Activated CD4-positive, alpha-beta memory T cell treated with anti-CD3 and anti-CD28 coated beads, Interleukin-2, amount 10 ng/mL, durations not matched to agents 7 days and 5 days (primary cell): Measurements from ENCODE around the gene FXN. TPM values are rescaled to one million over a fixed set of nuclear protein-coding genes. Genes with fewer than 3 reads are reported as not detected.
A peak's percentile ranks its signal among the peaks of the same experiment; 100 is the strongest.

Experiments used
- CTCF ChIA-PET: fragments of 350-600 bp; sonication (Branson Sonifier 250); formaldehyde crosslinking; loops from one replicate; lab custom pipeline; 2021; ENCODE audit warnings: antibody characterized with exemption, inconsistent platforms; lab: Charles Lee
- POLR2A ChIA-PET: fragments of 350-600 bp; sonication (Branson Sonifier 250); formaldehyde crosslinking; loops from one replicate; lab custom pipeline; 2021; ENCODE audit warnings: antibody characterized with exemption; lab: Charles Lee
- DNase-seq: peaks from one replicate; pipeline ENCODE4 v3.0.0-alpha.2; 2020
- H3K27ac Mint-ChIP-seq: one replicate; pipeline ENCODE4 v1.8.0; 2021; ENCODE audit warnings: mild to moderate bottlenecking, mixed read lengths
- H3K27me3 Mint-ChIP-seq: one replicate; pipeline ENCODE4 v1.8.0; 2021; ENCODE audit warnings: mixed read lengths
- H3K36me3 Mint-ChIP-seq: one replicate; pipeline ENCODE4 v1.8.0; 2021; ENCODE audit warnings: low read depth, mixed read lengths
- H3K4me1 Mint-ChIP-seq: one replicate; pipeline ENCODE4 v1.8.0; 2021; ENCODE audit warnings: mixed read lengths
- H3K4me3 Mint-ChIP-seq: one replicate; pipeline ENCODE4 v1.8.0; 2021; ENCODE audit warnings: mild to moderate bottlenecking, mixed read lengths
- H3K9me3 Mint-ChIP-seq: one replicate; pipeline ENCODE4 v1.8.0; 2021; ENCODE audit warnings: mixed read lengths
- total RNA-seq, 2 experiments: library from RNA; stranded (reverse); gene quantifications; one replicate each; pipeline ENCODE4 v1.2.3, GENCODE V29; 2021

Gene FXN
- total RNA-seq, 2 experiments from 2014 or later = 21.8 to 22.5 TPM

DNA sequence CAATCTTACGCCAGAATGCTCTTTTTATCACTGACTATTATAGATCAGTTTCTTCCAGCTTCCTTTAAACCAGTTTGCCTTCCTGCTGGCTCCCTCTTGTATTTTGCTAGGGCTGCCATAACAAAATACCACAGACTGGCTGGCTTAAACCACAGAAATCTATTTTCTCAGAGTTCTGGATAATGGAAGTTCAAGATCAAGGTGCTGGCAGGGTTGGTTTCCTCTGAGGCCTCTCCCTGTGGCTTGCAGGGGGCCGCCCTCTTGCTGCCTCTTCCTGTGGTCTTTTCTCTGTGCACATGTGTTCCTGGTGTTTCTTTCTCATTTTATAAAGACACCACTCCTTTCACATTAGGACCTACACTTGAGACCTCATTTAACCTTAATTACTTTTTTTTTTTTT, 6.8 kb upstream of the FXN start:
- Mint-ChIP-seq H3K27ac (peak overlapping the region; percentile 76), H3K4me1 (peaks cover 62% of the 10 kb centered on the region), H3K9me3 (peaks cover 8% of the 10 kb centered on the region), H3K4me3 (no peak overlapping the region), H3K27me3 (no peaks in the 10 kb centered on the region), H3K36me3 (peaks cover 13% of the 10 kb centered on the region)
- CTCF ChIA-PET = interaction anchor here (0.6 to 3.5 kb wide), 15 partner anchors 8 to 661 kb away, joined by 3 to 32 read pairs (median 4); partner anchors contain the start of gene PIP5K1B
- POLR2A ChIA-PET = interaction anchor here (1.0 to 1.8 kb wide), 3 partner anchors 9 to 56 kb away, joined by 3 to 11 read pairs (median 3); no protein-coding TSS in a partner anchor
- DNase-seq = peak; percentile 73

DNA sequence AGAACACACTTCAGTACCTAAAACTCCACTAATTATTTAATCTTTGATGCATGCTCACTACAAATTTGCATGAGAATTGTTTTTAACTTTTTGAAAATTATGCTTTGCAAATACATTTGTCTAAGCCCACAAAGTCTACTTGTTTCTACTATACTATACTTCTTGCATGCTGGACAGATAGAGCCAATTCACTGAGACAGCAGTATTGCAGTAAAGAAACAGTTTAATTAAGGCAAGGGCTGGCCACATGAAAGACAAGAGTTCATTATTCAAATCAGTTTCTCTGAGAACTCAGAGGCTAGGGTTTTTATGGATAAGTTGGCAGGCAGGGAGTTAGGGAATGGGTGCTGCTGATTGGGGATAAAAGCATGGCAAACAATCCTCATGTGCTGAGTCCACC, 6.0 kb upstream of the FXN start:
- DNase-seq = no peak
- Mint-ChIP-seq H3K4me1 (peaks cover 54% of the 10 kb centered on the region), H3K4me3 (peak overlapping the region; percentile 19), H3K27ac (peak overlapping the region; percentile 76), H3K36me3 (peaks cover 13% of the 10 kb centered on the region), H3K9me3 (peaks cover 8% of the 10 kb centered on the region), H3K27me3 (no peaks in the 10 kb centered on the region)
- ChIA-PET CTCF (interaction anchor here (0.7 to 3.5 kb wide), 3 partner anchors 10 to 662 kb away, joined by 3 to 32 read pairs (median 4); no protein-coding TSS in a partner anchor), POLR2A (interaction anchor here (1.8 kb wide), 1 partner anchor 10 kb away, joined by 11 read pairs; no protein-coding TSS in a partner anchor)

DNA sequence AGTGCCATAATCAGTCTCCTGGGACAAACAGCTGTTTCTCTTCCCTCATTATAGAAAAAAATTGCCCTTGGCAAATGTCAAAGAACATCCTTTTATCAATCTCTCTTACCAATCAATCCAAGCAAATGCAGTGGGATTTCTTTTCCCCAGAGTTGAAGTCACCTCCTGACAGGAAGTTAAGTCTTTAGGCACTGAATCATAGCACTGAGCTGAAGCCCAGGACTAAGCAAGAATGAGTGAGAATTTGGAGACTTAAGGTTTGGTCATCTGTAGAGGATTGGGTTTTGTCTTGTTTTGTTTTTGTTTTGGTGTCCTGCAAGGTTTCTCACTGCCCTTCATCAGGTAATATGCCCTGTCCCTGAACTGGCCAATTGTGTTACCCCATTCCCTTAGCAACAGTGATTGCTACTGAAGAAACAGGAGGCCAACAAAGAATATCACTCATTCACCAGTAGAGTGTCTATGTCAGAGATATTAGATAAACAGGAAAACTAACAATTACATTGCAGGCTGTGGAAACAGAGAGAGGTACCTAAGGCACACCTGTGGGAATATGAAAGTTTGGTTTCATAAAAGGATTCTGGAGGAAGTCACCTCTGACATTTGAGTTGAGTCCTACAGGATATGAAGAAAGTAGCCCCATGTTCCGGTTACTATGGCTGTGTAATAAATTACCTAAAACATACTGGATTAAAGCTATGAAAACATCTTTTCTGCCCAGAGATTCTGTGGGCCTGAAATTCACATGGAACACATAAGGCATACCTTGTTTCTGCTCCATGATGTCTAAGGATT, 4.5 kb upstream of the FXN start:
- no peak overlapping the region for H3K4me3 Mint-ChIP-seq
- peaks cover 8% of the 10 kb centered on the region for H3K9me3 Mint-ChIP-seq
- H3K27ac Mint-ChIP-seq = no peak overlapping the region
- POLR2A ChIA-PET = interaction anchor here (0.6 kb wide), 1 partner anchor 9 kb away, joined by 3 read pairs; no protein-coding TSS in a partner anchor
- peaks cover 13% of the 10 kb centered on the region for H3K36me3 Mint-ChIP-seq
- no peak for DNase-seq
- no peaks in the 10 kb centered on the region for H3K27me3 Mint-ChIP-seq
- peaks cover 56% of the 10 kb centered on the region for H3K4me1 Mint-ChIP-seq
- CTCF ChIA-PET = interaction anchor here (1.1 to 3.5 kb wide), 3 partner anchors 11 to 164 kb away, joined by 3 to 32 read pairs (median 4); no protein-coding TSS in a partner anchor

DNA sequence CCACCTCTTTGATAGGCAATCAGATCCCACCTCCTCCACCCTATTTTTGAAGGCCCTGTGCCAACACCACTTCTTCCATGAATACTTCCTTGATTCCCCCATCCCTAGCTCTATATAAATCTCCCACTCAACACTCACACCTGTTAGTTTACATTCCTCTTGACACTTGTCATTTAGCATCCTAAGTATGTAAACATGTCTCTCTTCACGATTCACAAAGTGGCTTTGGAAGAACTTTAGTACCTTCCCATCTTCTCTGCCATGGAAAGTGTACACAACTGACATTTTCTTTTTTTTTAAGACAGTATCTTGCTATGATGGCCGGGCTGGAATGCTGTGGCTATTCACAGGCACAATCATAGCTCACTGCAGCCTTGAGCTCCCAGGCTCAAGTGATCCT, 1.5 kb upstream of the FXN start:
- ChIA-PET CTCF (interaction anchor here (0.8 to 3.6 kb wide), 7 partner anchors 8 to 159 kb away, joined by 3 to 18 read pairs (median 7); no protein-coding TSS in a partner anchor), POLR2A (interaction anchor here (1.0 to 2.8 kb wide), 4 partner anchors 10 to 255 kb away, joined by 3 to 20 read pairs (median 4); a partner anchor contains a TSS)
- Mint-ChIP-seq H3K4me1 (peaks cover 48% of the 10 kb centered on the region), H3K36me3 (peaks cover 17% of the 10 kb centered on the region), H3K9me3 (peaks cover 8% of the 10 kb centered on the region), H3K27ac (no peak overlapping the region), H3K4me3 (no peak overlapping the region), H3K27me3 (no peaks in the 10 kb centered on the region)
- no peak for DNase-seq

DNA sequence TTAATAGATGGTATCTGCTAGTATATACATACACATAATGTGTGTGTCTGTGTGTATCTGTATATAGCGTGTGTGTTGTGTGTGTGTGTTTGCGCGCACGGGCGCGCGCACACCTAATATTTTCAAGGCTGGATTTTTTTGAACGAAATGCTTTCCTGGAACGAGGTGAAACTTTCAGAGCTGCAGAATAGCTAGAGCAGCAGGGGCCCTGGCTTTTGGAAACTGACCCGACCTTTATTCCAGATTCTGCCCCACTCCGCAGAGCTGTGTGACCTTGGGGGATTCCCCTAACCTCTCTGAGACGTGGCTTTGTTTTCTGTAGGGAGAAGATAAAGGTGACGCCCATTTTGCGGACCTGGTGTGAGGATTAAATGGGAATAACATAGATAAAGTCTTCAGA, 757 bp downstream of the FXN start:
- ChIA-PET CTCF (interaction anchor here (0.6 to 2.9 kb wide), 27 partner anchors 8 to 453 kb away, joined by 3 to 33 read pairs (median 5); no protein-coding TSS in a partner anchor), POLR2A (interaction anchor here (0.5 to 3.4 kb wide), 14 partner anchors 8 to 157 kb away, joined by 3 to 21 read pairs (median 5); partner anchors contain the start of gene TJP2)
- Mint-ChIP-seq H3K27ac (peak overlapping the region; percentile 84), H3K4me1 (peaks cover 25% of the 10 kb centered on the region), H3K27me3 (no peaks in the 10 kb centered on the region), H3K4me3 (peak overlapping the region; percentile 96), H3K36me3 (peaks cover 4% of the 10 kb centered on the region), H3K9me3 (no peaks in the 10 kb centered on the region)
- peak; percentile 28 for DNase-seq

DNA sequence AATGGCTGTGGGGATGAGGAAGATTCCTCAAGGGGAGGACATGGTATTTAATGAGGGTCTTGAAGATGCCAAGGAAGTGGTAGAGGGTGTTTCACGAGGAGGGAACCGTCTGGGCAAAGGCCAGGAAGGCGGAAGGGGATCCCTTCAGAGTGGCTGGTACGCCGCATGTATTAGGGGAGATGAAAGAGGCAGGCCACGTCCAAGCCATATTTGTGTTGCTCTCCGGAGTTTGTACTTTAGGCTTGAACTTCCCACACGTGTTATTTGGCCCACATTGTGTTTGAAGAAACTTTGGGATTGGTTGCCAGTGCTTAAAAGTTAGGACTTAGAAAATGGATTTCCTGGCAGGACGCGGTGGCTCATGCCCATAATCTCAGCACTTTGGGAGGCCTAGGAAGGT, 1.2 kb downstream of the FXN start:
- H3K27ac Mint-ChIP-seq = peak overlapping the region; percentile 84
- H3K27me3 Mint-ChIP-seq = no peaks in the 10 kb centered on the region
- DNase-seq = no peak
- ChIA-PET POLR2A (interaction anchor here (0.9 to 3.4 kb wide), 11 partner anchors 7 to 157 kb away, joined by 3 to 21 read pairs (median 6); partner anchors contain the start of gene TJP2), CTCF (interaction anchor here (0.9 to 2.9 kb wide), 14 partner anchors 9 to 453 kb away, joined by 3 to 33 read pairs (median 12); no protein-coding TSS in a partner anchor)
- H3K4me1 Mint-ChIP-seq = peaks cover 21% of the 10 kb centered on the region
- H3K9me3 Mint-ChIP-seq = no peaks in the 10 kb centered on the region
- peak overlapping the region; percentile 96 for H3K4me3 Mint-ChIP-seq
- H3K36me3 Mint-ChIP-seq = peaks cover 4% of the 10 kb centered on the region

DNA sequence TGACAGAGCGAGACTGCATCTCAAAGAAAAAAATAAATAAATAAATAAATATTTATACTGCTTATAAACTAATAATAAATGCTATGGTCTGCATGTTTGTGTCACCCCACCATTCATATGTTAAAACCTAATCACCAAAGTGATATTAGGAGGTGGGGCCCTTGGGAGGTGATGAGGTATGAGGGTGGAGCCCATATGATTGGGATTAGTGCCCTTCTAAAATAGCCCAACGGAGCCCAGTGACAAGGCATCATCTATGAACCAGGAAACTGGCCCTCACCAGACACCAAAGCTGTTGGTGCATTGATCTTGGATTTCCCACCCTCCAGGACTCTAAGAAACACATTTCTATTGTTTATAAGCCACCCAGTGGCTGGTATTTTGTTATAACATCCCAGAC, 5.1 kb downstream of the FXN start:
- peaks cover 17% of the 10 kb centered on the region for H3K36me3 Mint-ChIP-seq
- H3K27ac Mint-ChIP-seq = no peak overlapping the region
- ChIA-PET POLR2A (no interaction called here), CTCF (no interaction called here)
- H3K9me3 Mint-ChIP-seq = no peaks in the 10 kb centered on the region
- no peak for DNase-seq
- no peak overlapping the region for H3K4me3 Mint-ChIP-seq
- H3K27me3 Mint-ChIP-seq = no peaks in the 10 kb centered on the region
- H3K4me1 Mint-ChIP-seq = peaks cover 44% of the 10 kb centered on the region

DNA sequence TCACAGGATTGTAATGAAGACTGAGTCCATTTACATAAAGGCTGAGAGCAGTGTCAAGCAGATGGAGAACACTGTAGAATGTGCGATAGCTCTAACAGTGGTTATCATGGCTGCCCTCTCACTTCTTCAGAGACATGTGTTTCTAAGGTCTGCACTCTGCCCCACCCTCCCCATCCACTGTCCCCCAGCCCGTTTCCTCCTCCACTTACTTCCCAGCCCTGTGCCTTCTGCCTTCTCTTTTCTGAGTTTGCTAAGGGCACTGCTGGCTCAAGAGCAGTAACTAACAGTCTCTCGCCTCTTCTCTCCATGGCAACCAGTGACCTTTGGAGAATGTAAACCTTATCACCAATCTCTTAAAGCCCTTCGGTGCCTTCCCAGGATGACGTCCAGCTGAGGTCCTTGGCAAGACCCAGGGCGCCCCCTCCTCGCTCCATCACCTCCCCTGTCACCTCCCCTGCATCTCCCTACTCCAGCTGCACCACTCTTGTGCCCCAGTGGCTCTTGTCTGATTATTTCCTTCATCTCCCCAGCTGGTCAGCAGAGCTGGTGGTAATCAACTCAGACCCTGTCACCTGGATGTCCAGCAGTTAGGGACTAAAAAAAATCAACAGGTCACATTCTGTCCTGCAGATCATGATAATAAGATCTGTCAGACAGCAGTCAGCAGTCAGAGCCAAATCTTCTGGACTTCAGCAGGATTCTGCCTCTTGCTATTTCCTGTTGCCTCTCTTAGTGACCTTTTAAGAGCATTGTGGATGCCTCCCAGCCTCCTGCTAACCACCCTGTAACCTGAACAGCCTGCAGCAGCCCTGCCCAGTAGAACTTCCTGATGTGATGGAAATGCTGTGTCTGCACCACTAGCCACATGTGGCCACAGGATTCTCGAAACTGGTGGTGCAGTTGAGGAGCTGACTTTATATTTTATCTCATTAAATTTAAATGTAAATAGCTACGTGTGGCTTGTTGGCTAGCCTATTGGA, 9.0 kb downstream of the FXN start:
- H3K4me3 Mint-ChIP-seq = no peak overlapping the region
- peak; percentile 68 for DNase-seq
- POLR2A ChIA-PET = interaction anchor here (0.8 to 3.8 kb wide), 5 partner anchors 9 to 124 kb away, joined by 3 to 20 read pairs (median 4); partner anchors contain the start of gene FXN

DNA sequence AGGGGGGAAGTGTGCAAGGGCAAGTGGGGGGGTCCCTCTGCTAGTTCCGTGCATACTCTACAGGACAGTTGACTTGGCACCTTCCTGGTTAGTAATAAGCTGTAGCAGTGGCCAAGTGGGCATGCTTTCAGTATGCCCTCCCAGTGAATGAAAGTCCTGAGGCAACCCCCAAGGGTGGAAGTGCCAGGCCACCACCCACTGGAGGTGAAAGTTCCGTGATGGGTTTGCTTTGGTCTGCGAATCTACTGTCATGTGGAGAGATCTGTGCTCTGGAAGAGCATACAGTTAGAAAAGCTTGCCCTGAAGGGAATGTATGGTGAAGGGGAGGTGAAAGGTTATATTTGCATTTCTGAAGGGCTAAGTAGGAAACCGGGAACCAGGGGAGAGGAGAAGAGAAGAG, 10.3 kb downstream of the FXN start:
- ChIA-PET POLR2A (interaction anchor here (3.8 kb wide), 1 partner anchor 10 kb away, joined by 20 read pairs; the partner anchor contains the start of gene FXN), CTCF (interaction anchor here (0.7 to 2.6 kb wide), 5 partner anchors 9 to 112 kb away, joined by 3 to 16 read pairs (median 4); partner anchors contain the start of gene FXN)
- no peak for DNase-seq
- H3K4me3 Mint-ChIP-seq = no peak overlapping the region
- H3K27ac Mint-ChIP-seq = peak overlapping the region; percentile 12
- peaks cover 48% of the 10 kb centered on the region for H3K4me1 Mint-ChIP-seq
- no peaks in the 10 kb centered on the region for H3K9me3 Mint-ChIP-seq
- no peaks in the 10 kb centered on the region for H3K27me3 Mint-ChIP-seq
- H3K36me3 Mint-ChIP-seq = peaks cover 36% of the 10 kb centered on the region

More for the DNA sequence above, 9.0 kb downstream of the FXN start:
- H3K27ac Mint-ChIP-seq = peak overlapping the region; percentile 71
- H3K27me3 Mint-ChIP-seq = no peaks in the 10 kb centered on the region
- H3K9me3 Mint-ChIP-seq = no peaks in the 10 kb centered on the region
- peaks cover 48% of the 10 kb centered on the region for H3K4me1 Mint-ChIP-seq
- H3K36me3 Mint-ChIP-seq = peaks cover 33% of the 10 kb centered on the region
- CTCF ChIA-PET = interaction anchor here (0.6 to 2.6 kb wide), 7 partner anchors 9 to 152 kb away, joined by 3 to 16 read pairs (median 4); partner anchors contain the start of gene FXN

DNA sequence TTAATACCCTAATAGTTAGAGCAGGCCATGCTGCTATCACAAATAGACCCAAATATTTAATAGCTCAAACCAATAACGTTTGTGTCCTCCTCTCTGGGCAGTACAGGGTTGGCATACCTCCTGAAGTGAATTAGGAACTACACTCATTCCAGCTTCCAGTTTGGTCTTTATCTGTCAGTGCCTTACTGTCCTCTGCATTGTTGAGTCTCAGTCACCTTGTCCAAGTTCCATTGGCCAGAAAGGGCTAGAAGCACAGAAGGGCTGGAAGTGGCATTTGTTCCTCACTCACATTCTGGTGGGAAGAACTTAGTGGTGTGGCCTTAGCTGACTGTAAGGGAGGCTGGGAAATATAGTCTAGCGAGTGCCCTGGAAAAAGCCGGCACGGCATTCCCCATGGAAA, 11.2 kb downstream of the FXN start:
- Mint-ChIP-seq H3K9me3 (no peaks in the 10 kb centered on the region), H3K36me3 (peaks cover 36% of the 10 kb centered on the region), H3K27me3 (no peaks in the 10 kb centered on the region), H3K4me3 (no peak overlapping the region), H3K4me1 (peaks cover 48% of the 10 kb centered on the region), H3K27ac (no peak overlapping the region)
- CTCF ChIA-PET = interaction anchor here (2.3 kb wide), 1 partner anchor 146 kb away, joined by 10 read pairs; no protein-coding TSS in a partner anchor
- POLR2A ChIA-PET = interaction anchor here (1.2 kb wide), 1 partner anchor 11 kb away, joined by 6 read pairs; the partner anchor contains the start of gene FXN
- no peak for DNase-seq

DNA sequence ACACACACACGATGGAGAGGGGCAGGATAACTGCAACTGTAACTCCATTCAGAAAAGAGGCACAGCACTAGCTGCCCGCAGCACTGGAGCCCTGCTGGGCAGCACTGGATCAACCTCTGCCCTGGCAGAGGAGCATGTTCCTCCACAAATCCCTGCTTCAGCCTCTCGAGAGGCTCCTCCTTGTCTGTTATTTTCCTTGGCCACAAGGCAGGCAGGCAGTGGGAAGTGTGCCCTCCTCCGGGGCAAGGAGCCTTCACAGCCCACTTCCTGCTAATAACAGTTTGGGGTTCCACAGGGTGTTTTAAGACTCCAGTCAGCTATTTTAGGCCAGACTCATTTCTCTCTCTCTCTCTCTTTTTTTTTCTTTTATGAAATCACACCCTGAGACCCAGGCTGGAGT, 11.8 kb downstream of the FXN start:
- no peaks in the 10 kb centered on the region for H3K9me3 Mint-ChIP-seq
- CTCF ChIA-PET = interaction anchor here (2.3 to 2.5 kb wide), 2 partner anchors 12 to 145 kb away, joined by 10 to 11 read pairs; partner anchors contain the start of gene FXN
- H3K4me1 Mint-ChIP-seq = peaks cover 48% of the 10 kb centered on the region
- POLR2A ChIA-PET = interaction anchor here (0.6 to 1.2 kb wide), 4 partner anchors 12 to 479 kb away, joined by 3 to 6 read pairs (median 4); partner anchors contain the start of genes FXN and TJP2
- H3K27ac Mint-ChIP-seq = peak overlapping the region; percentile 14
- H3K4me3 Mint-ChIP-seq = no peak overlapping the region
- DNase-seq = no peak
- H3K36me3 Mint-ChIP-seq = peaks cover 33% of the 10 kb centered on the region
- no peaks in the 10 kb centered on the region for H3K27me3 Mint-ChIP-seq
